ENCODE measurements around the gene SUPT4H1. TPM values are rescaled to one million over a fixed set of nuclear protein-coding genes. Genes with fewer than 3 reads are reported as not detected.

SUPT4H1 gene
- total and polyA plus RNA-seq, 2 of the 4 experiments (the other 2 are of a cell fraction) = 51.6 to 129 TPM

DNA sequence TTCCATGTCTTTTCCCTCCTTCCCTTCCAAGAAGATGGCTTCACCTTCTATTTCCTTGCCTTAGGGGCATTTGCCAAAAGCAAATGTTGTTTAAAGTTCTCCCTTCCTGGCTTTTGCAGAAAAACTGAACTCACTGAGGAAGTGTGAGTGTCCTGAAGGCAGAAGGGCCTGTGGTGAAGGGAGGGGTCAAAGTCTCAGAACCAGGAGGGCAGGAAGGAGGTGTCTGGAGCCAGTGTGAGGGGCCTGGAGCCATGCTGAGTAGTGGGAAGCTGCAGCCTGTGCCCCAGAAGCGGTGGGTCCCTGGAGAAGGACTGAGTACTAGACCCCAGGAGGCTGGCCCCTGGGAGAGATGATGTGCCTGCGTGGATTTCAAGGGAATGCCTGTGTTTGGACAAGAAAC lies 23.8 kb upstream of the SUPT4H1 start:
- no peaks in the 10 kb centered on the region for H3K79me1 ChIP-seq (ENCODE audit: low read depth in 1 of 2, low read length in 2 of 2)
- H3K18ac ChIP-seq (ENCODE audit: low read depth, low read length) = no peak overlapping the region
- no peak overlapping the region for H2BK20ac ChIP-seq (ENCODE audit: low read depth, low read length)
- no peak overlapping the region for H3K56ac ChIP-seq (ENCODE audit: extremely low read depth, insufficient read depth, low read length)
- H4K8ac ChIP-seq (ENCODE audit: low read depth in 2 of 2, low read length in 2 of 2) = no peak overlapping the region
- no peak overlapping the region for H2BK5ac ChIP-seq (ENCODE audit: low read depth, low read length, poor library complexity, severe bottlenecking)
- H3K9me1 ChIP-seq (ENCODE audit: insufficient read depth, low read length) = no peaks in the 10 kb centered on the region
- DNase-seq (no peak), ATAC-seq (ENCODE audit: low read depth) (no peak)
- no peak overlapping the region for H3K4me2 ChIP-seq (ENCODE audit: low read depth, low read length)
- H2BK15ac ChIP-seq (ENCODE audit: low read depth, low read length) = no peak overlapping the region
- H4K5ac ChIP-seq (ENCODE audit: low read depth, low read length) = no peak overlapping the region
- no peaks in the 10 kb centered on the region for H4K20me1 ChIP-seq (ENCODE audit: insufficient read depth, low read length)
- H3K9me3 ChIP-seq (ENCODE audit: control insufficient read depth, insufficient read depth, low read length) = no peaks in the 10 kb centered on the region
- H3K9ac ChIP-seq (ENCODE audit: low read depth, low read length) = no peak overlapping the region
- no peak overlapping the region for H4K91ac ChIP-seq (ENCODE audit: insufficient read depth, low read depth, low read length)
- no peak overlapping the region for H3K14ac ChIP-seq (replicated peaks; ENCODE audit: low read depth, low read length)
- H2AK9ac ChIP-seq (replicated peaks; ENCODE audit: low read depth, low read length, poor library complexity) = no peak overlapping the region
- no peak overlapping the region for H3K23ac ChIP-seq (ENCODE audit: low read depth, low read length)
- no peak overlapping the region for H3K27ac ChIP-seq (ENCODE audit: insufficient read depth, low read length)
- in situ Hi-C loops (cut with MboI; ENCODE audit: low sequenced_read_pairs) (no loop called here), intact Hi-C loops (cut with micrococcal nuclease) (no loop called here), dilution Hi-C loops (cut with HindIII; ENCODE audit: low sequenced_read_pairs, unreplicated experiment) (no loop called here)
- no peak overlapping the region for H3K4me3 ChIP-seq (ENCODE audit: insufficient read depth, low read depth, low read length)
- H3K27me3 ChIP-seq (ENCODE audit: control insufficient read depth, insufficient read depth, low read length) = peaks cover 21% of the 10 kb centered on the region
- no peak overlapping the region for H2BK120ac ChIP-seq (ENCODE audit: low read depth, low read length)
- TF ChIP-seq RAD21 (IDR thresholded peaks at IDR 0.05; ENCODE audit: low read length) = no peak
- no peak for TF ChIP-seq RFX5 (IDR thresholded peaks at IDR 0.05; ENCODE audit: low read depth, low read length)
- no peak for TF ChIP-seq RCOR1 (IDR thresholded peaks at IDR 0.05; ENCODE audit: insufficient replicate concordance, low read length)
- TF ChIP-seq MAZ (IDR thresholded peaks at IDR 0.05; ENCODE audit: borderline replicate concordance, low read depth, low read length) = no peak
- TF ChIP-seq POLR2A (IDR thresholded peaks at IDR 0.05; ENCODE audit: low read depth, low read length) = no peak
- no peak for TF ChIP-seq CEBPB (IDR thresholded peaks at IDR 0.05; ENCODE audit: low read depth, low read length)
- TF ChIP-seq, protein P1, sequence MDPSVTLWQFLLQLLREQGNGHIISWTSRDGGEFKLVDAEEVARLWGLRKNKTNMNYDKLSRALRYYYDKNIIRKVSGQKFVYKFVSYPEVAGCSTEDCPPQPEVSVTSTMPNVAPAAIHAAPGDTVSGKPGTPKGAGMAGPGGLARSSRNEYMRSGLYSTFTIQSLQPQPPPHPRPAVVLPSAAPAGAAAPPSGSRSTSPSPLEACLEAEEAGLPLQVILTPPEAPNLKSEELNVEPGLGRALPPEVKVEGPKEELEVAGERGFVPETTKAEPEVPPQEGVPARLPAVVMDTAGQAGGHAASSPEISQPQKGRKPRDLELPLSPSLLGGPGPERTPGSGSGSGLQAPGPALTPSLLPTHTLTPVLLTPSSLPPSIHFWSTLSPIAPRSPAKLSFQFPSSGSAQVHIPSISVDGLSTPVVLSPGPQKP (IDR thresholded peaks at IDR 0.05; ENCODE audit: borderline replicate concordance, low read depth, low read length) = no peak
- no peak for TF ChIP-seq FOS (IDR thresholded peaks at IDR 0.05; ENCODE audit: low read depth, low read length)
- TF ChIP-seq CHD1 (IDR thresholded peaks at IDR 0.05; ENCODE audit: low read depth, low read length) = no peak
- H2AK5ac ChIP-seq (ENCODE audit: low read depth, low read length) = no peak overlapping the region
- H2AFZ ChIP-seq (replicated peaks; ENCODE audit: low read length, poor library complexity) = no peak overlapping the region
- no TSS peak for BruUV-seq (replicated peaks)
- H3K36me3 ChIP-seq (ENCODE audit: control insufficient read depth, insufficient read depth, low read length) = no peaks in the 10 kb centered on the region
- H3K4ac ChIP-seq (ENCODE audit: low read depth, low read length) = no peak overlapping the region
- WGBS, 2 experiments (ENCODE audit: extremely low coverage in 2 of 2, insufficient read length in 1 of 2) = 80% methylated on average over 1 of the region's 2 CpGs; no CpG with 5 or more reads in 1 of the 2 experiments
- ChIA-PET CTCF (no interaction called here), POLR2A (ENCODE audit: unreplicated experiment) (no interaction called here)
- H3K4me1 ChIP-seq (ENCODE audit: control insufficient read depth, insufficient read depth, low read length) = no peaks in the 10 kb centered on the region

All from IMR-90 (cell line).